HEK293T (cell line): ENCODE results near the gene GUK1.

Experiments used
- BHLHE40 ChIP-seq: fragments of 450-650 bp; IDR thresholded peaks from 2 replicates; pipeline ENCODE4 v1.6.1; 2016; ENCODE audit warnings: mild to moderate bottlenecking, moderate library complexity, borderline replicate concordance
- ELF4 ChIP-seq: fragments of 450-650 bp; IDR thresholded peaks from 2 replicates; pipeline ENCODE4 v1.6.1; 2017; ENCODE audit warnings: antibody characterized with exemption
- FOXA1 ChIP-seq: fragments of 450-650 bp; IDR thresholded peaks from 2 replicates; pipeline ENCODE4 v1.6.1; 2016; ENCODE audit warnings: mild to moderate bottlenecking
- FOXK2 ChIP-seq: fragments of 450-650 bp; IDR thresholded peaks from 2 replicates; pipeline ENCODE4 v1.6.1; 2016; ENCODE audit warnings: mild to moderate bottlenecking
- HDGF ChIP-seq: fragments of 450-650 bp; IDR thresholded peaks from 2 replicates; pipeline ENCODE4 v1.6.1; 2017; ENCODE audit warnings: antibody characterized with exemption, borderline replicate concordance
- LEF1 ChIP-seq: fragments of 450-650 bp; IDR thresholded peaks from 2 replicates; pipeline ENCODE4 v1.6.1; 2017; ENCODE audit warnings: mild to moderate bottlenecking, borderline replicate concordance
- NFRKB ChIP-seq: fragments of 450-650 bp; IDR thresholded peaks from 2 replicates; pipeline ENCODE4 v1.6.1; 2016; ENCODE audit warnings: mild to moderate bottlenecking, moderate library complexity
- SUZ12 ChIP-seq: fragments of 450-650 bp; IDR thresholded peaks from 2 replicates; pipeline ENCODE4 v1.6.1; 2016; ENCODE audit warnings: mild to moderate bottlenecking
- ZNF384 ChIP-seq: fragments of 450-650 bp; IDR thresholded peaks from 2 replicates; pipeline ENCODE4 v1.6.1; 2016

DNA sequence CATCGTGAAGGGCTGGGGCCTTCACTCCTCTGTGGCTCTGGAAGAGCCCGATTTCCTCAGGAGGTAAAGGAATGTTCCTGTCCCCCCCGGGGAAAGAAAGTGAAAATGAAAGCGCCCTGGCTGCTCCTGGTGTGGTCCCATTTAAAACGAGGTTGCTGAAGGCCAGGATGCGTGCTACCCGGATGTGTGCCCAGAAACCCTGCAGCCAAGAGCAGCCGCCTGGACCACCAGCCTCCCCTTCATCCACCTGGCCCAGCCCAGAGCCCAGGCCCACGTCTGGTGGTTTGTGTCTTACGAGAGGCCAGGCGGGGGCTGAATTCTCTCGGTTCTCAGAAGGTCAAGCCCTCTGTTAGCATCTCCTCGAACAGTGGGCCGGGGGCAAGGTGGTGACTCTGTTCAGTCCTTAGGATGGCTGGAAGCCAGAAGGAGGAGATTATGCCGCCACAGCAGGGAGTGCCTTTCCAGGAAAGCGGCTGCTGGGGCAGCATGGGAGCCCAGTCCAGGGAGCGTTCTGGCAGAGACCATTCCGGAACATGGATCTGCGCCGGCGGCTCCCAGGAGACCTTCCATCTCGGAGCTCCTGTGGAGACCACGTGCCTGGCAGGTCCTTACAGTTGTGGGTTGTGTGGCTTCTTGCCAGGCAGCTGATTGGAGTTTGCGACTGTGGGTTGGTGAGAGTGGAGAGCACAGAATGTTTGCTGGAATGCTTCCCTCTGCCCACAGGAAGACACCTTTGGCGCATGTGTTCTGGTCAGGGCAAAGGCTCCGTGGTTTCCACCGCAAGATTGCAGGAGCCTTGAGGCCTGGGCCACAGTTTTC, 1.4 kb downstream of the GUK1 start:
- TF ChIP-seq ZNF384 = no peak
- no peak for TF ChIP-seq NFRKB
- no peak for TF ChIP-seq SUZ12
- no peak for TF ChIP-seq ELF4
- TF ChIP-seq LEF1 = no peak
- TF ChIP-seq HDGF = no peak
- no peak for TF ChIP-seq FOXK2
- TF ChIP-seq BHLHE40 = no peak
- no peak for TF ChIP-seq FOXA1
